Hematopoietic multipotent progenitor cell treated with erythropoietin and hydrocortisone succinate and interleukin-3 and kit ligand, for 15 days (in vitro differentiated cells): ENCODE data around the gene SCRN1.
"Not testable (repeated sequence)": the region's sequence is repeated elsewhere in the genome, so short reads cannot be mapped to it uniquely, and the experiment has no call there.

Experiments
- DNase-seq: peaks from one replicate; pipeline ENCODE4 v3.0.0-alpha.2; 2015; ENCODE audit warnings: low spot score

SCRN1 gene

GRCh38 chr7:29968683-29969395 is 20.8 kb downstream of the SCRN1 start:
- no peak for DNase-seq

- DNase-seq, result no peak
Measured at GRCh38 chr7:29965030-29965429, 24.6 kb downstream of the SCRN1 start.

- no peak for DNase-seq
Measured at GRCh38 chr7:29962035-29962434, 27.6 kb downstream of the SCRN1 start.

GRCh38 chr7:29961611-29962010 is 28.0 kb downstream of the SCRN1 start:
- DNase-seq, result not testable (repeated sequence)

GRCh38 chr7:29958667-29959358 is 30.8 kb downstream of the SCRN1 start:
- no peak for DNase-seq

GRCh38 chr7:29957521-29958310 is 31.9 kb downstream of the SCRN1 start:
- no peak for DNase-seq

- no peak for DNase-seq
Measured at GRCh38 chr7:29956487-29956836, 33.1 kb downstream of the SCRN1 start.

GRCh38 chr7:29955799-29956486 is 33.7 kb downstream of the SCRN1 start:
- no peak for DNase-seq

- no peak for DNase-seq
Measured at GRCh38 chr7:29955075-29955792, 34.4 kb downstream of the SCRN1 start.

GRCh38 chr7:29953726-29954347 is 35.8 kb downstream of the SCRN1 start:
- no peak for DNase-seq

- DNase-seq, result no peak
Measured at GRCh38 chr7:29951206-29951605, 38.4 kb downstream of the SCRN1 start.

GRCh38 chr7:29950480-29950879 is 39.1 kb downstream of the SCRN1 start:
- DNase-seq, result no peak

- DNase-seq, result no peak
Measured at GRCh38 chr7:29948587-29948986, 41.0 kb downstream of the SCRN1 start.

GRCh38 chr7:29946428-29947186 is 43.0 kb downstream of the SCRN1 start:
- no peak for DNase-seq

GRCh38 chr7:29945259-29945809 is 44.3 kb downstream of the SCRN1 start:
- DNase-seq, result no peak

- no peak for DNase-seq
Measured at GRCh38 chr7:29940199-29940598, 49.4 kb downstream of the SCRN1 start.

- no peak for DNase-seq
Measured at GRCh38 chr7:29937132-29937531, 52.5 kb downstream of the SCRN1 start.

GRCh38 chr7:29935111-29935510 is 54.5 kb downstream of the SCRN1 start:
- no peak for DNase-seq

- no peak for DNase-seq
Measured at GRCh38 chr7:29929018-29929807, 60.4 kb downstream of the SCRN1 start.
